HG03097 (cell line): ENCODE measurements around the gene RTN4R.

Source experiments
- ATAC-seq: cut with Tn5 transposase; IDR thresholded peaks from one replicate; pipeline ENCODE4 v1.9.1; 2021; ENCODE audit not compliant: unreplicated experiment, low FRiP score

Gene RTN4R

DNA sequence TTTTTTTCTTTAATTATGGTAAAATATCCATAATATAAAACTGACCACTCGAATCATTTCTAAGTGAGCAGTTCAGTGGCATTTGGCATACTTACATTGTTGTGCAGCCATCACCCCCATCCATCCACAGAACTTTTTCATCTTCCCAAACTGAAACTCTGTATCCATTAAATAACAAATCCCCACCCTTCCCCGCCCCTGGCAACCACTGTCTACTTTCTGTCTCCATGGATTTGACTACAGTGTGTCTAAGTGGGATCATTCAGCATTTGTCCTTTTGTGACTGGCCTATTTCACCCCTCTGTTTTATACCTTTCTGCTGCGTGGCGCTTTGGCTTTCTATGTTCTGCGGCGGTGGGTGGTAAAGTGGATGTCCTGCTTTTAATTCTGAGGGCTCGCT is 49.1 kb downstream of the RTN4R start:
- ATAC-seq, result no peak

DNA sequence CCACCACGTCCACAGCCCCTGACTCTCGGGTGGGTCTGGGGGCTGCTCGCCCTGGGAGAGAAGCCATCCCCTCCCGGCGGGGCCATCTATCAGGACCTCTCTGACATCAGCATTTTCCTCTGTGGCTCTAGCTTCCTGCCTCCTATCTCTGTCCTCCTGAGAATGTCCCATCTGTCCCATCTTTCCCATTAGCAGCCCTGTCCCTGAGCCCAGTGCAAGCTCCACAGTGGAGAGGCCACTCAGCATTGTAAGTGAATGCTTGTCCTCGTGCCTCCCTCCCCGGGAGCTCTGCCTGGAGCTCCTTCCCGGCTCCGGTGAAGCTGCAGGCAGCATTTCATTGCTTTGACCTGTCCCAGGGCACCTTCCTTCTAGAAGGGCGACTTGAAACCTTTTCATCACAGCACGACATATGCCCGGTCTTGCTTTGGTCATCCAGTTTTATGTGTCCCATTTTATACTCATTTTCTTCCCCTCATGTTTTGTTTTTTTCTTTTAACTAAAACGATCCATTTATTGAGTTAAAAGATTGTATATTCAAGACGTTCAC is 49.7 kb downstream of the RTN4R start:
- ATAC-seq, result no peak

- no peak for ATAC-seq
Observed at GRCh38 chr22:20217563-20217962, 50.6 kb downstream of the RTN4R start.

DNA sequence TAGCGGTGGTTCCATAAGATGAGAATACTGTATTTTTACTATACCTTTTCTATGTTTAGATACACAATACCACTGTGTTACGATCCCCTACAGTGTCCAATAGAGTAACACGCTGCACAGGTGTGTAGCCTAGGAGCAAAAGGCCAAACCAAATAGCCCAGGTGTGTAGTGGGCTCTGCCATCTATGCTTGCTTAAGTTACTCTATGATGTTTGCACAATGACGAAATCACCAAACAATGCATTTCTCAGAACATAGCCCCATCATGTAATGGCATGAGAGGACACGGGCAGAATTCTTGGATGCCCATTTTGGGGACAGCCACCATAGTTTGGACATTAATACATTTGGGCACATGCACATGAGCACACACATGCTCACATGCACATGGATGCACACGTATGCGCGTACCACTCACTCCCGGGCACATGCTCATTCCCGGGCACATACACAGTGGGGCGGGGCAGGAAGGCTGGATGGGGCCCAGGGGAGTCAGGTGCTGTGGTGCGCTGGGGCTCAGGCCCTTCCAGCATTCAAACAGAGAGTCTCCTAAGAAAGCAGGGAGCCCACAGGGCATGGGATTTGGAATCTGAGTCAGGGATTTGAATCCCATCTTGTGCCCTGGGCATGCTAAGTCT is 51.1 kb downstream of the RTN4R start:
- ATAC-seq, result no peak

DNA sequence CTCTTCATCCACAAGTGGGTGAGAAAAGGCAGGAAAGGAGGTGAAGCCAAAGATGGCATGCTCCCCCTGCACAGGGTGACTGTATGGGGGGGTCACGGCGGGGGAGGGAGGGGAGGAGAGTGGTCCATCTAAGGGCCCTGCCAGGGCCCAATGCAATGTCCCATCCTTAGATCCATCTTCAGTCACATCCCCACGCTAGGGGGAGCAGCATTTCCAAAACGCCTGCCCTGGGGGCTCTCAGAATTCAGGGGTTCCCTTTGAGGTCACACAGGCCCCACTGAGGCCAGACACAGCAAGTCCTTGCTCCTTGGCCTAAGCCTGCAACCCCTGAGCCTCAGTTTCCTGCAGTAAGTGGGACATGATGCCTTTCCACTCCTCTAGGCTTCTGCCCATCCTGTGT is 52.4 kb downstream of the RTN4R start:
- no peak for ATAC-seq

- ATAC-seq, result no peak
Observed at GRCh38 chr22:20214853-20215252, 53.3 kb downstream of the RTN4R start.

DNA sequence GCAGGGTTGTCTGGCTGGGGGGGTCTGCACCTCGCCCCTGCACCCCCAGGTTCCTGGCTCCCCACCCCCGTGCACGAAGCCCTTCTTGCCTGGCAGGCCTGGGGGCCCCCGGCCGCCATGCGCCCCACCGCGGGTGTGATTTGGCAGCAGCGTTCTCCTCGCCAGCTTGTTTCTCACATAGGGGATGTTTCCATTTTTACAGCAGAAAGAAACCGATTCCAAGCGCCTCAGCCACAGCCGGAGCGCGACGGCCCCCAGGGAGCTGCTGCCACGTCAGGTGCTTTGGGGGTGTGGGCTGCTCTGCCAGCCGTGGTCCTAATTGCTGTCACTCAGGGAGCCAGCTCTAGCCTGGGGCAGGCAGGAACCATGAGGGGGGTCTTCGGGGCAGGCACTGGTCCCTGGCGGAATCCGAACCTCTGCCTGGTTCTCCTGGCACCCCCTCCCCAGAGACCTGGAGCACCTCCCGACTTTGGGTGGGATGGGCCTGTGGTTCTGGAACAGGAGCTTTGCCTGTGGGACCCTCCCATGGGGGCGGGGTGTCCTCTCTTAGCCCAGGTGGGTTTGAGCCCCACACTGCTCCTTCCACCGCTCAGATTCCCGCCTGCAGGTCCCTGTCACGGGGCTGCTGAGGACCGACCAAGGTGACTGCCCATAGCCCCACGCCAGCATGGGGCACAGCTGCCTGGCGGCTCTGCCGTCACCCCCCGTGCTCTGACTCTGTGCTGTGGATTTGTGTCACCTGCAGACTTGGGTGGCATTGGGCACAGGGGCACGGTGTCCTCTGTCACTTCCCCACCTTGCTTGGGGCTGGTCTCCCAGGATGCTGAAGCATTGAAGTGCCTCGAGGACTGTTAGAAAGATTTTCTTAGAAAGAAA is 54.0 kb downstream of the RTN4R start:
- ATAC-seq, result no peak

GRCh38 chr22:20212754-20213699 is 55.1 kb downstream of the RTN4R start:
- ATAC-seq, result no peak

- no peak for ATAC-seq
Observed at GRCh38 chr22:20211997-20212753, 55.9 kb downstream of the RTN4R start.

GRCh38 chr22:20211409-20211996 is 56.6 kb downstream of the RTN4R start:
- ATAC-seq, result no peak

GRCh38 chr22:20210473-20211059 is 57.6 kb downstream of the RTN4R start:
- no peak for ATAC-seq

DNA sequence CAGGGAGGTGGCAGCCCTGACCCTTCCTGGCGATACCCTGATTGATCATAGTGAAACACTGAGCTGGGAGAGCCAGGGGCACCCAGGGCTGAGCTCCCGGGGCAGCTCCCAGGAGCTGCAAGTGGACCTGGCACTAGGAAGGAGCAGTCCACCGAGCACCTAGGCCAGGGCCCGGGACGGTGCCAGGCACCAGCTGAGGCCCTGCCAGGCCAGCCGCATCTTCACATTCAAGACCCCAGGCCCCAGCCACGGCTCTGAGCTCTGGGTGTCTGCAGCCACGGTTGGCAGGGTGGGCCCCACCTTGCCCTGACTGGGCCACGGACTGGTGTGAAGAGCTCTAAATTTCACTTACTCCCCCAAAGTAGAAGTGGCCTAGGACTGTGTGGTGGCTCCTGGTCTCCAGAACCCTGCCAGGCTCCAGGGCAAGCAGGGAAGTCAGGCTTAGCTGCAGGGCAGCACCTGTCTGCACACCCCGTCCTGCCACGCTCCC is 58.3 kb downstream of the RTN4R start:
- no peak for ATAC-seq

DNA sequence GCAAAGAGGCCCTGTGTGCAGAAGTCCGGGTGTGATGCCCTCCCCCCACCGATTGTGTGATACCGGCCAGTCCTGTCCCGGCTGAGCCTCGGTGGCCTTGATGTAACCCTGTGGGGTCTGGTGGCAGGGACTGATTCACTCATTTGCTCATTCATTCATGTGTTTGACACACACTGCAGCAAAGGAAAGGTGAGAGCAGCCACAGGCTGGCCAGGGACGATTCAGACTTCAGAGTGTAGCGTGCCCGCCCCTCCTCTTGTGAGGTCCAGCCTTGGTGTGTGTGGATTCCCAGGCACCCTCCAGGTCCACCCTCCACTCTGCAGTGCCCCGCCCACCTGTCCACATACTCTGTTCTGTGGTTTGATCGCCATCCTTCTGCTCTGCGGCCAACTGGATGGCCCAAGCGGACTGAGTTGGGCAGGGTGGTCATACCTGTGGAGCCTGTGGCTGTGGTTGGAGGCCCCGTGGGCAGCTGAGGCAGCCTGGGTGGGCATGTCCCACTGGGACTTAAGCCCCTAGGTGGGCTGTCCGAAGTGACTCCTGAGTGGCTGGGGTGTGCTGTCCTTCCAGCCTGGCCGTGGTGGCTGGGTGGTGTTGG is 59.3 kb downstream of the RTN4R start:
- no peak for ATAC-seq

DNA sequence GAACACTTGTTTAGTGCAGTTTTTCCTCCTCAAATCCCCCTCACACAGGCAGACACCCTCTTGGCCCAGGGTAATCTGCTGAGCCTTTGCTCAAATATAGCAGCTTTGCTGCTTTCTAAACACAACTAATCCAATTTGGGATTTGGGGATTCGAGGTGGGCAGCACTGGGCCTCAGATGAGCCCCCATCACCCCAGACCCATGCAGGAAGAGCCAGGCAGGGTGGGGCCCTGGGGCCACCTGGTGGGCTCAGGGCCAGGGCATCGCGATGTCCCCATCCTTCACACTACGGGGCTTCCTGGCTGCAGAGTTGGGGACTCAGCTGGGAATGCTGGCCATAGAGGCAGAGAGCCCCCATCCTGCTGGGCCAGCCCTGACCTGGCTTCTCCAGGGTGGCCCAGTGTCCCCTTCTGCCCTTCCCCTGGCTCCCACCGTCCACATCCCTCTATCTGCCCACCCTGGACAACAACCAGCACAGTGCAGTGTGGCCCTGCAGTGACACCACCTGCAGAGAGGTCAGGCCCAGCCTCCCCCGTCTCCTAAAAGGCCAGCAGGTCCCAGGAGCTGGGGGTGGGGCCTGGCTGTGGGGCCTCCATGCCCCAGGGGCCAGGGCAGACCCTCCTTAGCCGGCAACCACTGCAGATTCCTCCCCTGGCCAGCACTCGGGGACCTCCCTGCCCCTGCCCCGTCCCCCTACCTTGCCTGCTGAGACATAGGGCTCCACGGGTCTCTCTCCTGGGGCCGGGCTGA is 60.7 kb downstream of the RTN4R start:
- ATAC-seq, result no peak

DNA sequence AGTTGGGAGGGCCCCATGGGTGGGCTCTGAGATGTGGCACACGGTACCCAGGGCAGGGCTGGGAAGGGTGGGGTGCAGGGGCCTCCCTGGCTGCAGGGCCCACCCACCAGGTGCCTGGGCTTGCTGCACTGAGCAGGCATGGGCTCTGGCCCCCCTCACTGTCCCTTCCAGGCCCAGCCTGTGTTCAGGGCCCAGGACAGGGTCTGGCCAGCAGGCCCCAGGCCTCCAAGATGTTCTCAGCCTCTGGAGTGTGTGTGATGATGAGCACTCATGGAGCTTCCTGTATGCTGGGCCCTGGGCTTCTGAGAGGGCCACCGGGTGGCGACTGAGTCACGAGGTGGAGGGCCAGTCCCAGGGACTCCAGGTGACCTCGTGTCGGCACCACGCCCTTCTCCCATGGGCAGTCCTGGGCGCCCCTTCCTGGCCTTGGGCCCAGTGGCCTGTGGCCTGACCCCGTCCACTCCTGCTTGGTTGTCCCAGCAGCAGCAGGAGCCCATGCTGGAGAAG is 61.4 kb downstream of the RTN4R start:
- no peak for ATAC-seq

DNA sequence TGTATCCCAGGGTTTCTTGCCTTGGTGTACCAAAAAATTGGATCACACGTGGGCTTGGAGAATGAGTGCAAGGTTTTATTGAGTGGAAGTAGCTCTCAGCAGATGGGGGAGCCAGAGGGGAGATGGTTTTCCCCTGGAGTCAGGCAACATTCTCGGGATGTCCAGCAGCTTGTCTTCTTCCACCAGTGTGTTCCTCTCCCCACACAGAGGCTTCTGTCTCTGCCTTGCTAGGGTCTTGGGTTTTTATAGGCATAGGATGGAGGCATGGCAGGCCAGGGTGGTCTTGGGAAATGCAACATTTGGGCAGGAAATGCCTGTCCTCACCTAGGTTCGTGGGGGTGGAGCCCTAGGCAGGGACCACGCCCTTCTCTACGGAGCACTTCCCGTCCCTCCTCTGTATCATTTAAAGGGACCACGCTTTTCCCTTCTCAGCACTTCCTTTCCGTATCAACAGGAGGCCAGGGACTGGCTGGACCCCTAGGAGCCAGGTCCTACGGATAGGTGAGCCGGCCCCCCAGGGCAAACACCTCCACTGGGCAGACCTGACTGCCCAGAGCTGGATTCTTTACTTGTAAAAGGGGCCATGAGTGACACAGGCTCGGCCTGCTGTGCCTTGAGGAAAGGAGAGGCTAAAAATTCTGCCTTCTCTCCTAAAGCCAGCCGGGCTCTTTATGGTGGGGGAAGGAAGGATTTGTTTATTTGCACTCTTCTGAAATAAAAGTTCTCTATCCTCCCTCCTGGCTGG is 62.0 kb downstream of the RTN4R start:
- no peak for ATAC-seq

- no peak for ATAC-seq
Observed at GRCh38 chr22:20205464-20205963, 62.6 kb downstream of the RTN4R start.
